Parathyroid adenoma (tissue), 2 donors: ENCODE data around the gene KRT72.

Experiments
- H2AFZ ChIP-seq: fragments of 300-600 bp; sonication (generic); one replicate; pipeline ENCODE4 v1.7.0; 2017; ENCODE audit warnings: antibody characterized with exemption, mild to moderate bottlenecking
- H3K27ac ChIP-seq: fragments of 300-600 bp; sonication (generic); one replicate; pipeline ENCODE4 v1.7.0; 2017
- H3K27me3 ChIP-seq: fragments of 300-600 bp; sonication (generic); one replicate; pipeline ENCODE4 v1.7.0; 2017; ENCODE audit warnings: low read length; ENCODE audit not compliant: control insufficient read depth, insufficient read depth
- H3K36me3 ChIP-seq: fragments of 300-600 bp; sonication (generic); one replicate; pipeline ENCODE4 v1.7.0; 2017; ENCODE audit warnings: low read length; ENCODE audit not compliant: control insufficient read depth, insufficient read depth
- H3K4me1 ChIP-seq: fragments of 300-600 bp; sonication (generic); one replicate; pipeline ENCODE4 v1.7.0; 2017; ENCODE audit warnings: control low read depth
- H3K4me2 ChIP-seq: fragments of 300-600 bp; sonication (generic); one replicate; pipeline ENCODE4 v1.7.0; 2017; ENCODE audit warnings: low read length
- H3K4me3 ChIP-seq: fragments of 300-600 bp; sonication (generic); one replicate; pipeline ENCODE4 v1.7.0; 2017; ENCODE audit warnings: low read depth, low read length
- H3K79me2 ChIP-seq: fragments of 300-600 bp; sonication (generic); one replicate; pipeline ENCODE4 v1.7.0; 2017; ENCODE audit warnings: control low read depth
- H3K9ac ChIP-seq: fragments of 300-600 bp; sonication (generic); one replicate; pipeline ENCODE4 v1.7.0; 2017; ENCODE audit warnings: mild to moderate bottlenecking
- H3K9me3 ChIP-seq: fragments of 300-600 bp; sonication (generic); one replicate; pipeline ENCODE4 v1.7.0; 2017; ENCODE audit warnings: low read length; ENCODE audit not compliant: control insufficient read depth
- CTCF ChIP-seq: fragments of 300-600 bp; sonication (generic); IDR thresholded peaks from one replicate; pipeline ENCODE4 v1.7.0; 2017; ENCODE audit warnings: antibody characterized with exemption, mild to moderate bottlenecking
- donor health status: primary hyperparathyroidism.

The KRT72 gene

GRCh38 chr12:52568111-52568510, 33.2 kb downstream of the KRT72 start:
- H3K9ac ChIP-seq, result no peak overlapping the region
- no peaks in the 10 kb centered on the region for H3K36me3 ChIP-seq
- H3K27ac ChIP-seq, result no peak overlapping the region
- no peak for TF ChIP-seq CTCF
- H3K9me3 ChIP-seq, result no peaks in the 10 kb centered on the region
- no peak overlapping the region for H3K4me2 ChIP-seq
- no peaks in the 10 kb centered on the region for H3K4me1 ChIP-seq
- H3K4me3 ChIP-seq, result no peak overlapping the region
- no peak overlapping the region for H2AFZ ChIP-seq
- H3K27me3 ChIP-seq, result no peaks in the 10 kb centered on the region
- no peaks in the 10 kb centered on the region for H3K79me2 ChIP-seq

GRCh38 chr12:52566847-52567291, 34.4 kb downstream of the KRT72 start:
- Histone ChIP-seq H3K4me2 (no peak overlapping the region), H2AFZ (no peak overlapping the region), H3K27ac (no peak overlapping the region), H3K4me3 (no peak overlapping the region), H3K36me3 (no peaks in the 10 kb centered on the region), H3K79me2 (no peaks in the 10 kb centered on the region), H3K9me3 (no peaks in the 10 kb centered on the region), H3K4me1 (no peaks in the 10 kb centered on the region), H3K27me3 (no peaks in the 10 kb centered on the region), H3K9ac (no peak overlapping the region)
- no peak for TF ChIP-seq CTCF

- no peak for TF ChIP-seq CTCF
- H3K36me3 ChIP-seq, result no peaks in the 10 kb centered on the region
- no peak overlapping the region for H3K27ac ChIP-seq
- no peak overlapping the region for H2AFZ ChIP-seq
- no peak overlapping the region for H3K9ac ChIP-seq
- H3K4me2 ChIP-seq, result no peak overlapping the region
- H3K4me1 ChIP-seq, result no peaks in the 10 kb centered on the region
- no peaks in the 10 kb centered on the region for H3K9me3 ChIP-seq
- no peaks in the 10 kb centered on the region for H3K27me3 ChIP-seq
- no peak overlapping the region for H3K4me3 ChIP-seq
- H3K79me2 ChIP-seq, result no peaks in the 10 kb centered on the region
Observed at GRCh38 chr12:52564582-52564981, 36.7 kb downstream of the KRT72 start.

GRCh38 chr12:52561880-52562449, 39.3 kb downstream of the KRT72 start:
- H3K79me2 ChIP-seq, result no peaks in the 10 kb centered on the region
- H3K9me3 ChIP-seq, result no peaks in the 10 kb centered on the region
- no peak for TF ChIP-seq CTCF
- H3K9ac ChIP-seq, result no peak overlapping the region
- H2AFZ ChIP-seq, result no peak overlapping the region
- no peak overlapping the region for H3K4me3 ChIP-seq
- no peaks in the 10 kb centered on the region for H3K36me3 ChIP-seq
- no peak overlapping the region for H3K4me2 ChIP-seq
- H3K27ac ChIP-seq, result no peak overlapping the region
- no peaks in the 10 kb centered on the region for H3K4me1 ChIP-seq
- H3K27me3 ChIP-seq, result no peaks in the 10 kb centered on the region

DNA sequence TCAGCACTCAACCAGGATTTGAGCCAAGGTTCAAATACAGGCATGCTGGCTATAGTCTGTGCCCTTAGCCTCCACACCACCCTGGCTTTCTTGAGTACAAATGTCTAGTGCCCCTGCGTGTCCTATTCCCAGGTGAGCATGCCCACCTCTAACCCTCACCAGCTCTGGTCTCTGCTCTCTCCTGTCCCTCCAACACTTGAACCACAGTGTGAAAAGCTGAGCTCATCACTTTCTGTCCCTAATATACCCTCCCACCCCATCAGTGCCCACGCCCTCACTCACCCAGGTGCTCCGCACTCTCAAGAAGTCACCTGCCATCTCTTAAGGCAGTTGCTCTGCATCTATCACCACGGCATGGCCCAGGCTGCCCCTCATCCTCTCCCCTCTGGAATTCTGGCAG, 41.3 kb downstream of the KRT72 start:
- Histone ChIP-seq H3K4me2 (no peak overlapping the region), H3K36me3 (no peaks in the 10 kb centered on the region), H3K27me3 (no peaks in the 10 kb centered on the region), H3K9ac (no peak overlapping the region), H3K79me2 (no peaks in the 10 kb centered on the region), H2AFZ (no peak overlapping the region), H3K4me1 (no peaks in the 10 kb centered on the region), H3K27ac (no peak overlapping the region), H3K4me3 (no peak overlapping the region), H3K9me3 (no peaks in the 10 kb centered on the region)
- no peak for TF ChIP-seq CTCF
